ENCODE measurements around the gene NCF2.

DNA sequence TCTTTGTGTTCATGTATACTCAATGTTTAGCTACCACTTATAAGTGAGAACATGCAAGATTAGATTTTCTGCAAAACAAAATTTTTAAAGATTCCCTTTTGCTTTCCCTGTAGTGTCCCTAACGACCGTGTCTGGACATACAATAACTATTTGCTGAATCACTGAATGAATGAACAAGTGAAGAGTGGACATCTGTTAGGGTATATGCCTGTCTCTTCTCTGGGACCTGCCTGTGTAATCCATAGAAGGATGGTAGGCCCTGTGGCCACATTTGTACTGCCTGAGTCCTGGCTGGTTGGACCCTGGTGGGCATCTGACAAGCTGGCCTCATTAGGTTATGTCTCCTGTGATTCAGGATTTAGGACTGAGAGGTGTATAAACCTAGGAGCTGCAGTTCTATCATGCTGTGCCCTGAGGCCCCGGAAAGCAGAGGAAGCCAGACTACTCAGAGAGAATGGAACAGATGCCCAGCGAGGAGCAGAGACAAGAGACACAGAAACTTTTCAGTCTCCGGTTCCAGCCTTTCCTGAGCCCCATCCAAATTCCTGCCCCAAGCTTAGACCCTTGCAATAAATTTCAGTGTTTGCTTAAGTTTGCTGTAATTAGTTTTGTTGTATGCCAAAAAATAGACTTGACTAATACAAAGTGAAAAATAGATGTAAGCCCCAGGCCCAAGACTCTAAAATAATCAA, 7.5 kb upstream of the NCF2 start:
- TF ChIP-seq, protein P1, sequence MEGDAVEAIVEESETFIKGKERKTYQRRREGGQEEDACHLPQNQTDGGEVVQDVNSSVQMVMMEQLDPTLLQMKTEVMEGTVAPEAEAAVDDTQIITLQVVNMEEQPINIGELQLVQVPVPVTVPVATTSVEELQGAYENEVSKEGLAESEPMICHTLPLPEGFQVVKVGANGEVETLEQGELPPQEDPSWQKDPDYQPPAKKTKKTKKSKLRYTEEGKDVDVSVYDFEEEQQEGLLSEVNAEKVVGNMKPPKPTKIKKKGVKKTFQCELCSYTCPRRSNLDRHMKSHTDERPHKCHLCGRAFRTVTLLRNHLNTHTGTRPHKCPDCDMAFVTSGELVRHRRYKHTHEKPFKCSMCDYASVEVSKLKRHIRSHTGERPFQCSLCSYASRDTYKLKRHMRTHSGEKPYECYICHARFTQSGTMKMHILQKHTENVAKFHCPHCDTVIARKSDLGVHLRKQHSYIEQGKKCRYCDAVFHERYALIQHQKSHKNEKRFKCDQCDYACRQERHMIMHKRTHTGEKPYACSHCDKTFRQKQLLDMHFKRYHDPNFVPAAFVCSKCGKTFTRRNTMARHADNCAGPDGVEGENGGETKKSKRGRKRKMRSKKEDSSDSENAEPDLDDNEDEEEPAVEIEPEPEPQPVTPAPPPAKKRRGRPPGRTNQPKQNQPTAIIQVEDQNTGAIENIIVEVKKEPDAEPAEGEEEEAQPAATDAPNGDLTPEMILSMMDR (IDR thresholded peaks at IDR 0.05; ENCODE audit: insufficient read depth, low read length) = no peak
- TF ChIP-seq POLR2AphosphoS5 (IDR thresholded peaks at IDR 0.05; ENCODE audit: low read depth) = no peak
- TF ChIP-seq, protein P2, sequence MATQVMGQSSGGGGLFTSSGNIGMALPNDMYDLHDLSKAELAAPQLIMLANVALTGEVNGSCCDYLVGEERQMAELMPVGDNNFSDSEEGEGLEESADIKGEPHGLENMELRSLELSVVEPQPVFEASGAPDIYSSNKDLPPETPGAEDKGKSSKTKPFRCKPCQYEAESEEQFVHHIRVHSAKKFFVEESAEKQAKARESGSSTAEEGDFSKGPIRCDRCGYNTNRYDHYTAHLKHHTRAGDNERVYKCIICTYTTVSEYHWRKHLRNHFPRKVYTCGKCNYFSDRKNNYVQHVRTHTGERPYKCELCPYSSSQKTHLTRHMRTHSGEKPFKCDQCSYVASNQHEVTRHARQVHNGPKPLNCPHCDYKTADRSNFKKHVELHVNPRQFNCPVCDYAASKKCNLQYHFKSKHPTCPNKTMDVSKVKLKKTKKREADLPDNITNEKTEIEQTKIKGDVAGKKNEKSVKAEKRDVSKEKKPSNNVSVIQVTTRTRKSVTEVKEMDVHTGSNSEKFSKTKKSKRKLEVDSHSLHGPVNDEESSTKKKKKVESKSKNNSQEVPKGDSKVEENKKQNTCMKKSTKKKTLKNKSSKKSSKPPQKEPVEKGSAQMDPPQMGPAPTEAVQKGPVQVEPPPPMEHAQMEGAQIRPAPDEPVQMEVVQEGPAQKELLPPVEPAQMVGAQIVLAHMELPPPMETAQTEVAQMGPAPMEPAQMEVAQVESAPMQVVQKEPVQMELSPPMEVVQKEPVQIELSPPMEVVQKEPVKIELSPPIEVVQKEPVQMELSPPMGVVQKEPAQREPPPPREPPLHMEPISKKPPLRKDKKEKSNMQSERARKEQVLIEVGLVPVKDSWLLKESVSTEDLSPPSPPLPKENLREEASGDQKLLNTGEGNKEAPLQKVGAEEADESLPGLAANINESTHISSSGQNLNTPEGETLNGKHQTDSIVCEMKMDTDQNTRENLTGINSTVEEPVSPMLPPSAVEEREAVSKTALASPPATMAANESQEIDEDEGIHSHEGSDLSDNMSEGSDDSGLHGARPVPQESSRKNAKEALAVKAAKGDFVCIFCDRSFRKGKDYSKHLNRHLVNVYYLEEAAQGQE (IDR thresholded peaks at IDR 0.05; ENCODE audit: insufficient replicate concordance, low read depth) = no peak
